GM19452 (cell line): ENCODE results near the gene DCAF11.
A peak's percentile ranks its signal among the peaks of the same experiment; 100 is the strongest.

Experiments used
- ATAC-seq: cut with Tn5 transposase; IDR thresholded peaks from one replicate; pipeline ENCODE4 v1.9.1; 2021; ENCODE audit not compliant: unreplicated experiment

DCAF11 gene

DNA sequence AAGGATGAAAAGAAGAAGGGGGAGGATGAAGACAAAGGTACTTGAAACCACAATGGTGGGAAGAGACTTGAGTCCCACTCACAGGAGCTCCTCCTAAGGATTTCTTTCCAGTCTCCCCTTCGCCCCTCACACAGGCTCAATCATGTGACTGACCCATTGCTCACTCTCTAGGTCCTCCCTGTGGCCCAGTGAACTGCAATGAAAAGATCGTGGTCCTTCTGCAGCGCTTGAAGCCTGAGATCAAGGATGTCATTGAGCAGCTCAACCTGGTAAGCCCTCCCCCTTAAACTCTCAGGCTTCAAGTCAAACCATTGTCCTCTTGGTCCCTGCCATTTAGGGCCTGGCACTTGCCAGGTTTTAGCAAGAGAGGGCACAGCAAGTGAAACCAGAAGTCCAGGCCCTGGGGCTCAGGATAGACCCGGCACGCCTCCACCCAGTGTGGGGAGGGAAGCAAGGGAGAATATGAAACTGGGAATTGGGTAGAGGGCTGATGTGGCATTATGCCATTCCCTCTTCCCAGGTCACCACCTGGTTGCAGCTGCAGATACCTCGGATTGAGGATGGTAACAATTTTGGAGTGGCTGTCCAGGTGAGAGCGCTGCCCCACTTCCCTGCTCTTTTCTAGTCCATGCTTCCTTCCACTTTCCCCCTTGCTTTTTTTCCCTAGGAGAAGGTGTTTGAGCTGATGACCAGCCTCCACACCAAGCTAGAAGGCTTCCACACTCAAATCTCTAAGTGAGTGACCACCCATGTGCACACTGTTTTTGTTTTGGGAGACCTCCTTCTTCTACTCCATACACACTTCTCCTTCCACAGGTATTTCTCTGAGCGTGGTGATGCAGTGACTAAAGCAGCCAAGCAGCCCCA, 23.2 kb downstream of the DCAF11 start:
- ATAC-seq: no peak

DNA sequence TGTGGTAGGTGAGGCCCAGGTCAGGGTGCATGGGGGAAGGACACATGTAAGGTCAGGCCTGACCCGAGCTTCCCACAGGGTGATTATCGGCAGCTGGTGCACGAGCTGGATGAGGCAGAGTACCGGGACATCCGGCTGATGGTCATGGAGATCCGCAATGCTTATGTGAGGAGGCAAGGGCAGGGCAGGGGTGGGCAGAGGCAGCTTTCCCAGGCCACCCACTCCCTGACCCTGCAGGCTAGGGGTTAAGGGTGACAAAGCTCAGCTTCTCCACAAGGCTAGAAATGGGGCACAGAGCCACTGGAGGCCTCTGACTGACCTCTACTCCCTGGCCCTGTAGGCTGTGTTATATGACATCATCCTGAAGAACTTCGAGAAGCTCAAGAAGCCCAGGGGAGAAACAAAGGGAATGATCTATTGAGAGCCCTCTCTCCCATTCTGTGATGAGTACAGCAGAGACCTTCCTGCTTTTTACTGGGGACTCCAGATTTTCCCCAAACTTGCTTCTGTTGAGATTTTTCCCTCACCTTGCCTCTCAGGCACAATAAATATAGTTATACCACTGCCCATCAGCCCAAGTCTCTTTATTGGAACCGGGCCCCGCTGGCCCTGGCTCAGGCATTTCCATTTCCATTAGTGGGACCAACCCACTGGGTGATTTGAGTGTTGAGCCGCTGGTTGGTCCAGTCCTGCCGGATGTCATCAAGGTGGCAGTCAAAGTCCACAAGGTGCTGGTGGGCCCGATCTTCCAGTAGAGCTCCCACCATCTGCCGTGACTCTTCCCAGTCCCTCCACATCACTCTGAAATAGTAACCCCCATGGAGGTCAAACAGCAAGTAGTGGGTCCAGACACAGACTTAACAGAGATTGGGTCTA, 24.1 kb downstream of the DCAF11 start:
- ATAC-seq: no peak

DNA sequence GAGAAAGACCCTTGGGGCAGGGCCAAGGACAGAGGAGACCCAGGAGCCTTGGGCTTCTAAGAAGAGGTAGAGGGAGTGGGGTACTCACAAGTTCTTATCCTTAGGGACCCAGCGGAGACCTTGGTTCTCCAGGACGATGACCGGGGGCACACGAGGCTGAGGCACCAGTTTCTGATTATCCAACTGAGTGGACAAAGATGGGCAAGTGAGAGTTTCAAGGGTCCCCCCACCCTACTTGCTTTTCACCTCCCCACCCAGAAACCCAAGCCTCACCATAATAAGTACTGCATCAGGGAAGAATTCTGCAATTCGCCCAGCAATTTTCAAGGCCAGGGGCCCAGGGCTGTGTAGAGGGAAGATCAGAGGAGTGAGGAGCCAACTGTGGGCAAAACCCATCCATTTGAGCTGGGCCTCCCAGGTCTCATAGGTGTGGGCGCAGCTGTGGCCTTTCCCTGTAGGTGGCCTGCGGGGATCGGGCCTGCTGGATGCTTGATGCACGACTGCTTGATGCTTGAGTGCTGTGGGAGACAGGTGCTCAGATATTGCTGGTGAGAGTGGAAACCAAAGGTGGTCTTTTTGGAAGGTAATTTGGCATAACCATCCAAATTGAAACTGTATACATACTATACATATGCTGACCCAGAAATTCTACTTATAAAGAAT, 24.8 kb downstream of the DCAF11 start:
- ATAC-seq: no peak

DNA sequence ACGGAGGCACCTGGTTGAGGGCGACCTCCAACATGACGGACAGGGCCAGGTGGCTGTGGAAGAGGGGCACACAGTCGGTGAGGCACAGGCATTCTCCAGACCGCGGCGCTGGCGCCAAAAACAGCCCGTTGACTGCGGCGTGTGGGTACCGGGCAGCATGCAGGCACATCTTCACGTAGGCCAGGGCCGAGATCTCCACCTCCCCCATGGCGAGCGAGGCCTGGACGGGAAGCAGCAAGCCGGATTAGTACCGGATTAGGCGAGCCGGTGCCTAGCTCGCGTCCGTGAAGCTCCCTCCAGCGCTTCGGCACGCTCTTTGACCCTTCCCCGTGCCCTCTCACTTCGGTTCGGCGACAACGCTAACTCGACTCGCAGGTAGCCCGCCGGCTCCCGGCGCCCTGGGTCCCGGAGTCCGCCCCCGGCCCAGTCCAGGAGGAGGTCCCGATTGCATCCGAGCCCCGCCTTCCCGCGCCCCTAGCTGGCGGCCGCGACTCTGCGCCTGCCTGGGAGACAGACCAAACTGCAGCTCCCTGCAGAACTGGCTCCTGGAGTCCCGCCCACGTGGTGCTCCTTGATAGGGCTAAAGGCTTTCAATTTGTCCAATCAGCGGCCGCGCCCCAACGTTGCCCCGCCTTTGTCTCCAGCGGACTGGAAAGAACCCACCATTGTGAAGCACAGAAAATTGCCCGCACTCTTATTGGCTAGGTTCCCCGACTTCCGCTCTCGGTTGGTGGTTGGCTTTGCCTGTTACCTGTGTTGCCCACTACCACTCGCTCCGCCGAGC, 26.7 kb downstream of the DCAF11 start, which contains the start of gene EMC9:
Gene EMC9, minus strand, starts transcription at position 495 of the 784 bp plus-strand sequence. Its CDS starts 287 bp downstream, at position 208.
- ATAC-seq: peak; percentile 82

DNA sequence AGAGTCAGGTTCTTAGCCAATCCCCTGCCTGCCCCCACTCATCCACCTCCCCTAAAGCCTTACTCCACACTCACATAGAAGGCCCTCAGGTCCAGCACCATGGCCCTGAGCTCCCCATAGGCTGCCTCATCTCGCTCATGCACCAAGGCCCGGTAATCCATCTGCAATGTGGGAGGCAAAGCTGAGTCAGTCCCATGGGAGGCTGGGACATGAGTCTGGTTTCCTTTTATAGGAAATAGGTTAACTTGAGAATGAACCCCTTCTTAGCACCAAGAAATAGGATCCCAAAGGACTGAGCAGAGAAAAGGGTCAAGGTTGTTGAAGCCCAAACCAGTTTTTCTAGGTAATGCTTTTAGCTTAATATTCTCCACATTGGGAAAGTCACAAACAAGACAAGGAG, 28.9 kb downstream of the DCAF11 start:
- no peak for ATAC-seq

DNA sequence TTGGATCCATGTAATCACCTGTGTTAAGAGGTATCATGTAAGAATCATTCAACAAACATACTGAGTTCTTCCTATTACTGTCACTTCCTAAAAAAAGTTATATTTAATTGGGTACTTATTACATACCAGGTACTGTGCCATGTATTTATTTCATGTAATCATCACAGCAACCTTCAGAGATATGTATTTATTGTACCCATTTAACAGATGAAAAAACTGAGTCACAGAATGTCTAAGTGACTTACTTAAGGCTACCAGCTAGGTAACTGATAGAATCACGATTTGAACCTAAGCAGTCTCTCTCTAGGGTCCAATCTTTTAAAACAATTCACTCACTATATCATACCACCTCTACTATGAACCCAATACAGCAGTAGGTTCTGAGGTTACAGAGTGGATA, 29.9 kb downstream of the DCAF11 start:
- no peak for ATAC-seq

DNA sequence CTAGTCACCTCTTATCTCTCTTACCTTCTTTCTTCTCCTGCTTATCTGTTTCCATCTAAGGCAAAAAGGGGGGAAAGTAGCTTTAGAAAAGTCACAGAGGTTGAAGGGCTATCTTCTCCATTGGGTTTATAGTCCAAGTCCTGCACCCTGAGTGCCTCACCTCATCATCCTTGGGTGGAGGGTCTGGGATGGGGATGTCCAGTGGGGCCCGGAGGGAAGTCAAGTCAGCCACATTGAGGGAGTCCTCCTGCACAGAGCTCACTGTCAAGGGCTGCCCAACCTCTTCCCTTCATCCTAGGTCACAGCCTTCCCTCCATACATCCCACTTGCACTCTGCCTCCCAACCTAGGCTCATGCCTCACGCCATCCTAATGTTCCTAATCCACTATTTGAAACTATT, 30.6 kb downstream of the DCAF11 start:
- no peak for ATAC-seq

DNA sequence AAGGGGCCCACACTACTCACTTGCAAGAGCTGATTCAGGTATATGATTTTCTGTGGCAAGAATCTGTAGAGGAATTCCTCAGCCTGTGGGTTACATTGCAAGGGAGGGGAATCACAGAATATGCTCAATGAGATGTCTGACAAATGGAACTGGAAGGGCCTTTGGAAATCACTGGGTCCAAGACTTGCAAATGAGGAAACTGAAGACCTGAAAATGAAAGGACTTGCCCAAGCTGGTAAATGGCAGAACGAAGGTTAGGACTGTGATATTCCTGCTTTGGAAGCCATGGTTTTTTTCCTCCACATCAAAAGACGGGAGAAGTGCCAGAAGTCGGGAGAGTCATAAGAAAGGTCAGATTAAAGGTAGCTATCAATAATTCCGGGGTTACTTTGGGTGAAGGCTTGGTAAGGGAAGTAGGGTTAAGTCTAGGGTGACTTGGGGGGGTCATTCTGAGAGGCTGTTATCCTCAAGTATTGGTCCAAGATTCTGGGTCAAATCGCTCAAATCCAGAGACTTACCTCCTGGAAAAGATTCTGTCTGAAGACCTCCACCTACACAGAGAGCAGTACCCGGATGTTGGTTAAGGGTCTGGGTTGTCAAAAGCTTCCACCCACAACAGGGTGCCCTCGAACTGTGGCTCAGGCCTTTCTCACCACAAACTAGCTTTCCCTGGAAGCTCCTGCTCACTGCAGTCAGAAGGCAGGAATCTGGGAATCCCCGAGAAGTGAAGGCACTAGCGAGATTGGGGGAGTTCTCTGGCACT, 31.3 kb downstream of the DCAF11 start:
- ATAC-seq: no peak

DNA sequence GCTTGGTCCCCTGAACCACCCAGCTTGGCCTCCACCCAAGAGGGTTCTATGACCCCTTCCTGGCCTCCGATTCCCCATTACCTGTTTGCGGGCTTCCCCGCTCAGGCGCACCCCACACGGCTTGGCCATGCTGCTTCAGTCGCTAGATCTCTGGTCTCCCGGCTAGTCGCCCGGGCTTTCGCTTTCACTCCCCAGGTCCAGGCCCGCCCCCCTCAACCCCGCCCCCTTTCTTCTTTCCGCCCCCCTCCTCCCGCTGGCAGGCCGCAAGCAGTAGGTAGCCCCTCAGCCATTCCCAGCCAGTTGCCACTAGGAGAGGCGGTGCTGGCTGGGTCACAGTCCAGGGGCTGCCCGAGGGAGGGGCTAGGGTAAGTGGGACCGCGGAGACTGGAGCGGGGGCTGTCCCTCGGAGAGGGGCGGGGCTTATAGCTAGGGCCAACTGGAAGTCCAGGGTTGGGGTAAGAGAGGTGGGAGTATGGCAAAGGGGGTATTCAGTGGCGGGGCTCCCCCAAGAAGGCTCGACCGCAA, 31.9 kb downstream of the DCAF11 start, which contains the start of gene PSME2:
Gene PSME2, minus strand, starts transcription at position 158 of the 525 bp plus-strand sequence. Its CDS starts 29 bp downstream, at position 129.
- ATAC-seq: peak; percentile 56

DNA sequence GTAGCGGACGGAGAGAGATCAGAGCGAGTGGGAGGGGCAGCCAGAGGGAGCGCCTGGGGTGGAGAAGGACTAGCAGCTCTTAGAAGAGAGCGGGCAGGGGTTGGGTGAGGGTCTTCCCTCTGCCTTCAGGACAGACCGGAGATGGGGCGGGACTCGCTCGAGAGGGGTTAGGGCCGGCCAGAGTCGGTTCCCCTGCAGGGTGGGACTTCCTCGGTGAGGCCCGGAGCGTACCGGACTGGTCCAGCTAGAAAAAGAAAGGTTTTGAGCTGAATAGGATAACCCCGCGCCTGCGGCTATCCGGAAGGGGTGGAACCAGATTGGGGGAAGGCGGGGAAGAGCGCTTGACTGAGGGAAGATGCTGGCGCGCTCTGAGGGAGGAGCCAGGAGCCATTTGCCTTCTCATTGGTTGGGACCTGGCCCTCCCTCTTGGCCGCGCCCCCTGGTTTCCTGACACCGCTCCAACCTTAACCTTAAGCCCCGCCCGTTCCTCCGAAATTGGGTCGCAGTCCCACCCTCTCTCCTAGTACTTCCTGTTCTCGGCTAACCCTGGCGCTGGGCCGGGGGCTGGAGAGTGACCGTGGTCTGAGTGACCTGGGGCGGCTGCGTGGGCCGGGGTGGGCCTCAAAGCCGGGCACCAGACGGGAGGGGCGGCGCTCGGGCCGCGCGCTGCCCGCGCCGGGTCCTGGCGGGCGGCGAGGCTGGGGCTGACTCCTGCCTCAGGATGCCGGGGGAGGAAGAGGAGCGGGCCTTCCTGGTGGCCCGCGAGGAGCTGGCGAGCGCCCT, 32.6 kb downstream of the DCAF11 start, which contains the start of gene RNF31:
Gene RNF31, plus strand, starts transcription at position 521 of the 783 bp plus-strand sequence. Its CDS starts 201 bp downstream, at position 722.
- ATAC-seq: peak; percentile 78

DNA sequence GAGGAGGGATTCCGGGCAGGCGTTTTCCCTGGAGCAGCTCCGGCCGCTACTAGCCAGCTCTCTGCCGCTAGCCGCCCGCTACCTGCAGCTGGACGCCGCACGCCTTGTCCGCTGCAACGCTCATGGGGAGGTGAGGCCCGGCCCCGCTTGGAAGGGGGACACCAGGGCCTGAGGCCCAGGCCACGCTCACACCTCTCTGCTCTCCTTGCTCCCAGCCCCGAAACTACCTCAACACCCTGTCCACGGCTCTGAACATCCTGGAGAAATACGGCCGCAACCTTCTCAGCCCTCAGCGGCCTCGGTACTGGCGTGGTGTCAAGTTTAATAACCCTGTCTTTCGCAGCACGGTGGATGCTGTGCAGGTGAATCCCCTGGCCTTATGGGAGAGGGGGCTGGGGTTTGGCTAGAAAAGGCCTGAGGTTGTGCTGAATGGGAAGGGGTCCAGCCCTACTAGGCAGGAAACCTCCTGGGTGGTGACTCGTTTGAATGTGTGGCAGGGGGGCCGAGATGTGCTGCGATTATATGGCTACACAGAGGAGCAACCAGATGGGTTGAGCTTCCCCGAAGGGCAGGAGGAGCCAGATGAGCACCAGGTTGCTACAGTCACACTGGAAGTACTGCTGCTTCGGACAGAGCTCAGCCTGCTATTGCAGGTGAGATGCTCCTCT, 33.3 kb downstream of the DCAF11 start:
- ATAC-seq: no peak

DNA sequence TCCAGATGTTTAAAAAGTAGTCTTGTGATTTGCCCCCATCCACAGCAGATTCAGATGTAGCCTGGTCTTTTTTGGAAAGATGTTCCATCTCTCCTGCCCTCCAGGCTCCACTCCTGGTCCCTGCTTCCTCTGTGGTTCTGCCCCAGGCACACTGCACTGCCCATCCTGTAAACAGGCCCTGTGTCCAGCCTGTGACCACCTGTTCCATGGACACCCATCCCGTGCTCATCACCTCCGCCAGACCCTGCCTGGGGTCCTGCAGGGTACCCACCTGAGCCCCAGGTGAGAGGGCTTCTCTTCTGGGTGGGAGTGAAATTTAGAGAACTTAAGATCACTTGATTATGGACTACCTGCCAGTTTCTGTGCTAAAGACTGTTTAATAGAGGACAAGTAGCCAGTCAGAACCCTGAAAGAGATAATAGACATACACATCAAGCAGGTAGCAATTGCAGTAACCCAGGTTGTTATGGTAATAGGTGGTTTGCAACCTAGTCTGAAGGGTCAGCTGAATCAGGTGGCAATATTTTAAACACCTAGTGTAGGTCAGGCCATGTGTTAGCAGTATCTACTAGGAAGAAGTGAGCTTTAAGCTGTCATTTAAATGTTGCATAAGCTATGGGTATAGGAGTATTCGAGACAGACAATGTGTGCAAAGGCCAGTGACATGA, 34.9 kb downstream of the DCAF11 start:
- ATAC-seq: no peak

DNA sequence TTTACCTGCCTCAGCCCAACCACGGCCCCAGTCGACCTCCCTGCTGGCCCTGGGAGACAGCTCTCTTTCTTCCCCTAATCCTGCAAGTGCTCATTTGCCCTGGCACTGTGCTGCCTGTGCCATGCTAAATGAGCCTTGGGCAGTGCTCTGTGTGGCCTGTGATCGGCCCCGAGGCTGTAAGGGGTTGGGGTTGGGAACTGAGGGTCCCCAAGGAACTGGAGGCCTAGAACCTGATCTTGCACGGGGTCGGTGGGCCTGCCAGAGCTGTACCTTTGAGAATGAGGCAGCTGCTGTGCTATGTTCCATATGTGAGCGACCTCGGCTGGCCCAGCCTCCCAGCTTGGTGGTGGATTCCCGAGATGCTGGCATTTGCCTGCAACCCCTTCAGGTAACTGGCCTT, 35.5 kb downstream of the DCAF11 start:
- no peak for ATAC-seq

DNA sequence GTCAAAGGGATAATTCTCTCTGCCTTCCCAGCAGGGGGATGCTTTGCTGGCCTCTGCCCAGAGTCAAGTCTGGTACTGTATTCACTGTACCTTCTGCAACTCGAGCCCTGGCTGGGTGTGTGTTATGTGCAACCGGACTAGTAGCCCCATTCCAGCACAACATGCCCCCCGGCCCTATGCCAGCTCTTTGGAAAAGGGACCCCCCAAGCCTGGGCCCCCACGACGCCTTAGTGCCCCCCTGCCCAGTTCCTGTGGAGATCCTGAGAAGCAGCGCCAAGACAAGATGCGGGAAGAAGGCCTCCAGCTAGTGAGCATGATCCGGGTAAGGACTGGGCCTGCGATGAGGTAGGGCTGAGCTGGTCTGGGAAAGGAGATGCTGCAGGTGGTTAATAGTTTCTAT, 36.0 kb downstream of the DCAF11 start:
- ATAC-seq: no peak

DNA sequence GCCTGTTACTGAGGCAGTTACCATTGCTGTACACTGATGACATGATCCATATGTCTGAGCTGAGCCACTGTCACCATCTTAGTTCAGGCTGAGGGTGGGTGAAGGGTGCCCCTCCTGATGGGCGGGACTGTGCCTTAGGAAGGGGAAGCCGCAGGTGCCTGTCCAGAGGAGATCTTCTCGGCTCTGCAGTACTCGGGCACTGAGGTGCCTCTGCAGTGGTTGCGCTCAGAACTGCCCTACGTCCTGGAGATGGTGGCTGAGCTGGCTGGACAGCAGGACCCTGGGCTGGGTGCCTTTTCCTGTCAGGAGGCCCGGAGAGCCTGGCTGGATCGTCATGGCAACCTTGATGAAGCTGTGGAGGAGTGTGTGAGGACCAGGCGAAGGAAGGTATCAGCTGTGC, 36.4 kb downstream of the DCAF11 start:
- no peak for ATAC-seq

DNA sequence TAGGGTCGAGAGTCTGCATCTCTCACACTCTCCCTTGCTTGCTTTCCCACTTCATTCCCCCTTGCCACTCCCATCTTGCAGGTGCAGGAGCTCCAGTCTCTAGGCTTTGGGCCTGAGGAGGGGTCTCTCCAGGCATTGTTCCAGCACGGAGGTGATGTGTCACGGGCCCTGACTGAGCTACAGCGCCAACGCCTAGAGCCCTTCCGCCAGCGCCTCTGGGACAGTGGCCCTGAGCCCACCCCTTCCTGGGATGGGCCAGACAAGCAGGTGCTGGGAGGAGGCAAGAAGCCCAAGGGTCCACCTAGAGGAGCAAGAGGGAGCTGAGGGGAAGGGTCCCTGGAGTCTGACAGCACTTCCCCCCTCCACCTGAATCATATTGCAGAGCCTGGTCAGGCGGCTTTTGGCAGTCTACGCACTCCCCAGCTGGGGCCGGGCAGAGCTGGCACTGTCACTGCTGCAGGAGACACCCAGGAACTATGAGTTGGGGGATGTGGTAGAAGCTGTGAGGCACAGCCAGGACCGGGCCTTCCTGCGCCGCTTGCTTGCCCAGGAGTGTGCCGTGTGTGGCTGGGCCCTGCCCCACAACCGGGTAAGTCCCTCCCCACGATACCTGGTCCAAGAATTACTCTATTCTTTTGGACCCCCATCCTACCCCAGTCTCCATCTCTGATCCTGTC, 37.0 kb downstream of the DCAF11 start:
- ATAC-seq: no peak

DNA sequence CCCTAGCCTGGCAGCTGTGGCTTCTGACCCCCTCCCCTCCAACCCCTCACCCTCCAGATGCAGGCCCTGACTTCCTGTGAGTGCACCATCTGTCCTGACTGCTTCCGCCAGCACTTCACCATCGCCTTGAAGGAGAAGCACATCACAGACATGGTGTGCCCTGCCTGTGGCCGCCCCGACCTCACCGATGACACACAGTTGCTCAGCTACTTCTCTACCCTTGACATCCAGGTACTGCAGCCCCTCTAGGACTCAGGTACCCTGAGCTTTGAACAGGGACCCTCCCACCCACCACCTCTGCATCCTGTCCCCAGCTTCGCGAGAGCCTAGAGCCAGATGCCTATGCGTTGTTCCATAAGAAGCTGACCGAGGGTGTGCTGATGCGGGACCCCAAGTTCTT, 40.5 kb downstream of the DCAF11 start:
- no peak for ATAC-seq
